Activated CD4-positive, alpha-beta T cell treated with anti-CD3 and anti-CD28 coated beads for 48 hours (primary cell): ENCODE data around the gene RAB6A.
"Not testable (repeated sequence)": the region's sequence is repeated elsewhere in the genome, so short reads cannot be mapped to it uniquely, and the experiment has no call there.

Source experiments
- DNase-seq: peaks from one replicate; pipeline ENCODE4 v3.0.0-alpha.2; 2020

RAB6A gene

GRCh38 chr11:73761403-73761945, 600 bp upstream of the RAB6A start:
- DNase-seq, result no peak

DNA sequence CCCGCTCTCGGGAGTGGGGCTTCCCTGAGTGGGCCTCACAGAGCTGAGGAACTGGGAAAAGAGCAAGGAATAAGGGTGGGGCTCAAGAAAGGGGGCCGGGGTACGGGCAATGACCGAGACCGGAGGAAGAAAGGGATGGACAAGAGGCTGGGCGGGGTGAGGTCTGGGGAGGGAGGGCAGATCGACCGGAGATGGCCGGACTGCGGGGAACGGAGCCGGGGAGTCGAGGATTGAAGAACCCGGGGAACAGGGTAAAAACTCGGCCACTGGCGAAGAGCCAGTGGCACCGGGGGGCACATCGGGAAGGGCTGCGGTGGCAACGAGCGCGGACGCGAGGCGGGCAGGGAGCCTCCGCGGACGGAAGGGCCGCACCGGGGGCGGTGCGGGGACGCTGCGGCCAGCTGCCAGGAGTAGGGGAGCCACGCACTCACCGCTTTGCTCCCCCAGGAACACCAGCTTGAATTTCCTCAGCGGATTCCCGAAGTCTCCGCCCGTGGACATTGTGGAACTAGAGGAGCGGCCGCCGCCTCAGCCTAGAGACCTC, 667 bp downstream of the RAB6A start:
- no peak for DNase-seq

GRCh38 chr11:73759610-73760134, 1.2 kb downstream of the RAB6A start:
- no peak for DNase-seq

- no peak for DNase-seq
These were observed 2.4 kb downstream of the RAB6A start for GRCh38 chr11:73758451-73758850.

DNA sequence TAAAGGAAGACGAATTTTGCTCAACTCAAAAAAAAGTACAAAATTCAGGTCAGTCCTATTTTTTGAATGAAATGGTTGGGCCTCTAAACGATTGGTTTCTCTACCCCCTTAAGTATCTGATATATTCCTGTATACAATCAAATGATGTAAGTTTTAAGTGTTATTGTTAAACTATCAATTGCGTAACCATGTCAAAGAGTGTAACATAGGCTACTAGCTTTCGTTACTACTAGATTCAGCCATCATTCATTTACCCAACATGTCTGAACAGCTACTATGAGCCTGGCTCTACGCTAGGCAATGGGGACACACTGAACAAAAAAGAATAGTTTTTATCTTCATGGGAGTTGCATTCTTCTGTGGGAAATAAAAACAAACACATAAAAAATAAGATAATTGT, 3.3 kb downstream of the RAB6A start:
- DNase-seq, result no peak

GRCh38 chr11:73755670-73756069, 5.2 kb downstream of the RAB6A start:
- no peak for DNase-seq

GRCh38 chr11:73753938-73754337, 6.9 kb downstream of the RAB6A start:
- no peak for DNase-seq

DNA sequence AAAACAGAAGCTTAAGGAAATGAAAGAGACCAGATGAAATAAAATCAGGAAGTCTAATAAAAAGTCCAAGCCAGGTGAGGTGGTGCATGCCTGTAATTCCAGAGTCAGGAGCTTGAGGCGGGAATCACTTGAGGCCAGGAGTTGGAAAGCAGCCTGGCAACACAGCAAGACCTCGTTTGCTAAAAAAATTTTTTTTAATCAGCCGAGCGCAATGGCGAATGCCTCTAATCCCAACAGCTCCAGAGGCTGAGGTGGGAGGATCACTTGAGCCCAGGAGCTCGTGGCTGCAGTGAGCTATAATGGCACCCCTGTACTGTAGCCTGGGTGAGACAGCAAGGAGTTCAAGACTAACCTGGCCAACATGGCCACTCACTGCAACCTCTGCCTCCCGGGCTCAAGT, 8.0 kb downstream of the RAB6A start:
- DNase-seq, result no peak

- no peak for DNase-seq
These were observed 8.5 kb downstream of the RAB6A start for GRCh38 chr11:73752216-73752867.

DNA sequence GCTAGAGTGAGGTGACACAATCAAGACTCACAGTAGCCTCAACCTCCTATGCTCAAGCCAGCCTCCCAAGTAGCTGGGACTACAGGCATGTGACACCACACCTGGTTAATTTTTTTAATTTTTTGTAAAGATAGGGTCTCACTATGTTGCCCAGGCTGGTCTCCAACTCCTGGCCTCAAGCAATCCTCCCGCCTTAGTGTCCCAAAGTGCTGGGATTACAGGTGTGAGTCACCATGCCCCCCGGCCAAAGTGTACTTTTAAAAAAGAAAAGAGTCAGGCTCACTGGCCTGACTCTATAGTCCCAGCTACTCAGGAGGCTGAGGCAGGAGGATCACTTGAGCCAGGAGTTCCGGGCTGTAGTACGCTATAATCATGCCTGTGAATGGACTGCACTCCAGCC, 10.0 kb downstream of the RAB6A start:
- not testable (repeated sequence) for DNase-seq

- no peak for DNase-seq
These were observed 10.6 kb downstream of the RAB6A start for GRCh38 chr11:73750228-73750627.

- DNase-seq, result no peak
These were observed 11.8 kb downstream of the RAB6A start for GRCh38 chr11:73749118-73749517.

- DNase-seq, result no peak
These were observed 12.6 kb downstream of the RAB6A start for GRCh38 chr11:73748300-73748699.

DNA sequence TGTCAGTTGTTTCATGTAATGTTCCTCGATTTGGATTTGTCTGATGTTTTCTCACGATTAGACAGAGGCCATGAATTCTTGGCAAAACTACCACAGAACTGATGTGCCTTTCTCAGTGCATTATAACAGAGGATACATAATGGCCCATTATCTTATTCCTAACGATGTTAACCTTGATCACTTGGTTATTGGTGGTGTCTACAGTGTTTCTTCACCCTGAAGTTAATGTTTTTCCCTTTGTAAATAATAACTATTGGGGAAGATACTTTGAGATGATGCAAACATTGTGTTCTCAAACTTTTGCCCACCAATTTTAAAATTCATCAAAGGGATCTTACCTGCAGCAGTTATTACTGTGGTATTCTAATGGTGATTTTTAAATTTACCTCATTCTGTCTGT, 13.1 kb downstream of the RAB6A start:
- no peak for DNase-seq

GRCh38 chr11:73746701-73747100, 14.2 kb downstream of the RAB6A start:
- no peak for DNase-seq

DNA sequence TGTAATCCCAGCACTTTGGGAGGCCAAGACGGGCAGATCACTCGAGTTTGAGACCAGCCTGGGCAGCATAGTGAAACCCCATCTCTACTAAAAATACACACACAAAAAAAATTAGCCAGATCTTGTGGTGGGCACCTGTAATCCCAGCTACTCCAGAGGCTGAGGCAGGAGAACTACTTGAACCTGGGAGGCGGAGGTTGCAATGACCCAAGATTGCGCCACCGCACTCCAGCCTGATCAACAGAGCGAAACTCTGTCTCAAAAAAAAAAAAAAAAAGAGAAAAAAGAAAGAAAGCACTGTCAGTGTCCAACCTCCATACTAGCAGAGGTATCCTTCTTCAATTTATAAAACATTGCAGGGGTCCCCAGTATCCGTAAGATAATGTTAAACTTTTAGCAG, 17.8 kb downstream of the RAB6A start:
- no peak for DNase-seq

DNA sequence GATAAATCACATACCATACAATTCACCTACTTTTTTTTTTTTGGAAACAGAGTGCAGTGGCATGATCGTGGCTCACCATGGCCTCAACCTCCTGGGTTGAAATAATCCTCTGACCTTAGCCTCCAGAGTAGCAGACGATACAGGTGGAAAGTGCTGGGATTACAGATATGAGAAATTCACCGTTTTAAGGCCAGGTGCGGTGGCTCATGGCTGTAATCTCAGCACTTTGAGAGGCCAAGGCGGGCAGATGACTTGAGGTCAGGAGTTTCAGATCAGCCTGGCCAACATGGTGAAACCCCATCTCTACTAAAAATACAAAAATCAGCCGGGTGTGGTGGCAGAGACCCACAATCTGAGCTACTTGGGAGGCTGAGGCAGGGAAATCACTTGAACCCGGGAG, 24.9 kb downstream of the RAB6A start:
- DNase-seq, result not testable (repeated sequence)

DNA sequence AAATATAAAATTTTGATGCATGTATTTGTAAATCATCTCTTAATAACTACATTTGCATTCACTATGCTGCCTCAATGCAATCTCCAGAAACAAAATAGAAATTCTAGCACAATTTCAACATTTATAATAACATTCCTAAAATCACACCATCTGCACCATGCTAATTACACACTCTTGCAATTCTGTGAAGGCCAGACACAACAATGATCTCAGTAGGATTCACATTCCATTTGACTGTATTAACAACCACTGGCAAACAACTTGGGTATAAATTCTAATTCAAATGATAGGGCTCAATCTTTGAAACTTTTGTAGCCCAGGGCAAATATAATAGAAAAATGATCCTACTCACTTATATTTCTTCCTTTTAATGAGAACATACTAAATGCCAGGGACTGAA, 25.9 kb downstream of the RAB6A start:
- no peak for DNase-seq

GRCh38 chr11:73734011-73734410, 26.9 kb downstream of the RAB6A start:
- not testable (repeated sequence) for DNase-seq

- DNase-seq, result not testable (repeated sequence)
These were observed 27.9 kb downstream of the RAB6A start for GRCh38 chr11:73732936-73733335.

GRCh38 chr11:73729594-73730206, 31.2 kb downstream of the RAB6A start:
- peak; percentile 30 for DNase-seq

GRCh38 chr11:73728000-73728399, 32.9 kb downstream of the RAB6A start:
- no peak for DNase-seq

GRCh38 chr11:73726825-73727224, 34.0 kb downstream of the RAB6A start:
- no peak for DNase-seq

- DNase-seq, result no peak
These were observed 43.7 kb downstream of the RAB6A start for GRCh38 chr11:73717136-73717535.
